Activated CD4-positive, alpha-beta T cell treated with anti-CD3 and anti-CD28 coated beads, Interleukin-2, amount 50 U/mL, for 16 hours (primary cell): ENCODE measurements around the gene ACSS1.

ENCODE experiments used
- DNase-seq: peaks from one replicate; pipeline ENCODE4 v3.0.0-alpha.2; 2020

ACSS1 gene

GRCh38 chr20:25058051-25058846 is at the start of gene ACSS1:
TSS of gene ACSS1 (minus strand) at chr20:25058139. CDS start at chr20:25058102, 37 bp downstream.
- peak; percentile 75 for DNase-seq

- DNase-seq, result no peak
Observed at GRCh38 chr20:25103526-25103925, 45.6 kb upstream of the ACSS1 start.

- no peak for DNase-seq
Observed at GRCh38 chr20:25100914-25101313, 43.0 kb upstream of the ACSS1 start.

GRCh38 chr20:25099601-25100140 is 41.7 kb upstream of the ACSS1 start:
- no peak for DNase-seq

- no peak for DNase-seq
Observed at GRCh38 chr20:25097498-25097897, 39.6 kb upstream of the ACSS1 start.

GRCh38 chr20:25090492-25091429 is 32.8 kb upstream of the ACSS1 start:
- peak; percentile 78 for DNase-seq

- no peak for DNase-seq
Observed at GRCh38 chr20:25089662-25090061, 31.7 kb upstream of the ACSS1 start.

- no peak for DNase-seq
Observed at GRCh38 chr20:25089096-25089495, 31.2 kb upstream of the ACSS1 start.

GRCh38 chr20:25088267-25088666 is 30.3 kb upstream of the ACSS1 start:
- no peak for DNase-seq

GRCh38 chr20:25087186-25087929 is 29.4 kb upstream of the ACSS1 start:
- no peak for DNase-seq

- no peak for DNase-seq
Observed at GRCh38 chr20:25085756-25086495, 28.0 kb upstream of the ACSS1 start.

- DNase-seq, result no peak
Observed at GRCh38 chr20:25084626-25085187, 26.8 kb upstream of the ACSS1 start.

- DNase-seq, result no peak
Observed at GRCh38 chr20:25083773-25084625, 26.1 kb upstream of the ACSS1 start.

GRCh38 chr20:25083141-25083772 is 25.3 kb upstream of the ACSS1 start:
- DNase-seq, result no peak

GRCh38 chr20:25082498-25082873 is 24.5 kb upstream of the ACSS1 start:
- no peak for DNase-seq

GRCh38 chr20:25081730-25082497 is 24.0 kb upstream of the ACSS1 start, which contains the start of gene VSX1:
TSS of gene VSX1 (minus strand) at chr20:25082141. CDS start at chr20:25082096, 45 bp downstream.
- DNase-seq, result no peak

- DNase-seq, result no peak
Observed at GRCh38 chr20:25081065-25081729, 23.3 kb upstream of the ACSS1 start.

GRCh38 chr20:25079171-25079570 is 21.2 kb upstream of the ACSS1 start:
- no peak for DNase-seq

- no peak for DNase-seq
Observed at GRCh38 chr20:25078662-25079061, 20.7 kb upstream of the ACSS1 start.
